HG03378 (cell line): ENCODE measurements around the gene HABP4.

Source experiments
- ATAC-seq: cut with Tn5 transposase; IDR thresholded peaks from one replicate; pipeline ENCODE4 v1.9.1; 2021; ENCODE audit warnings: mild to moderate bottlenecking, moderate library complexity; ENCODE audit not compliant: unreplicated experiment

Gene HABP4

DNA sequence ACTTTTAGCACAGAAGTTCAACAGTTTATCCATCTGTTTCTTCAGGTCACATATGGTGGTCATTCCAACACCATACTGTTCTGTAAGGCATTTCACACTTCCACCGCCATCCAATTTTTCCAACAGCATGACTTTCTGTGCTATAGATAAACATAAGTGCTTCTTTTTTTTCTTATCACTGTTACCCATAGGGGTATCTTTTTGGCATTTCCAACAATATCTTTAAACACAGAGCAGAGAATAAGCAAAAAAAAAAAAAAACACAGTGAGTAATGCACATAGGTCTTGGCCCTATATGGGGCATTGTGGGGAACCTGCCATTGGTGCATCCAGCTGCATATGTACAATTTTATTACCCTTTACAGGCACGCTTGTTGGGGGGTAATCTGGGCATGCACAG is 19.6 kb upstream of the HABP4 start:
- no peak for ATAC-seq

DNA sequence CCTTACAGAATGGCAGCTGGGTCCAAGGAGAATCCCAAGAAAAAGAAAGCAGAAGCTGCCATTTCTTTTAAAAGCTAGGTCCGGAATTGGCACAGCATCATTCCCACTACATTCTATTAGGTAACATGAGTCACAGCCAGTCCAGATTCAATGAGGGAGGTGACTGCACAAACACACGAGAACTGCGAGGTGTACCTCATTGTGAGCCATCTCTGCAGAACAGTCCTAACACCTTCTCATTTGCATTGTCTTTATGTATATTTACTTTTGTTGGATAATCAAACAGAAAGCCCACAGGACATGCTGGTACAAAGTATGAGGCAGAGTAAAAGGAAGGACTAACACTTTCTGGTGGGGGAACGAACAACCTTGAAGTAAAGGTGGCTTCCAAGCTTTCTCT is 14.6 kb upstream of the HABP4 start:
- no peak for ATAC-seq

DNA sequence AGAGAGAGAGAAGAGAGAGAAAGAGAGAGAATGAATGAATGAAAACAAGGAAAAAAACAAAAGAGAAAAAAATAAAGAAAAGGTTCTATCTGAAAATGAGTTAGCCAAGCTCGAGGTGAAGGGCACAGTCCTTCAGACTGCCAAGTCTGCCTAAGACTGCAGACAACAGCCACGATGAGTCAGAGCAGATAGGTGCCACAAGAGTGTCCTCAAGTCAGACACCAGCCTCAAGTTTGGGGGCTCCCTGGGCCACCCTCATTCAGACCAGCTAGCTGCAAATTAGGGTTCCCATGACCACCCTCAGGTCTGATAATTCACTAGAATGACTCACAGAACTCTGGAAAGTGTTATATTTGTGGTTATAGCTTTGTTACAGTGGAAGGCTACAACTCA is 13.9 kb upstream of the HABP4 start:
- no peak for ATAC-seq

DNA sequence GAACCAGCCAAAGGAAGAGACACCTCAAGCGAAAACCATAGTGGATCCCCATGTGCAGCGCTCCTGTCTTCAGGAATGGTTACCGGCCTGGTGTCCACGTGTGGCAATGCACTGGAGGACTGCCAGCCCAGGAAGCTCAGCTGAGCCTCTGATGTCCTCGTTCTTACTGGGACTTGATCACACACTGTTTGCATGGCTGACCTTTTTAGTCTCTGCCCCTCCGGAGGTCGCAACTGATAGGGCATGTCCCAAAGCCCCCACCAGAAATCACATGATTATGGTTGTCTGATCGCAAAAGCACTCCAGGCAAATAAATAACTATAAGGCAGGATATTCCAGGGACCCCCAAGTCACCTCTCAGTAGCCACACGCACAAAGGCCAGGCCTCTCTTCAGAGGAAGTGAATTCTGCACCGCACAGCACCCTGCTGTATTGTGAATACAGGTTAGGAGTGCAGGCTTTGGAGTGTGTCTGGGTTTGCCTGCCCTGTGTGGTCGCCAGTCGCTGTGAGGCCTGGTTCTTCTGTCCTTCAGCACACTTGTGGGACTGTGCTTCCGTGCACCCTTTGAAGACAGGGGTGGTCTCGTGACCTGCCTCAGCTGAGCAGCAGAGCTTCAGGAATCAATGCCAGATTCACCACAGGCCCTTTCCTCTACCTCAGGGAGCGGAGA is 13.4 kb upstream of the HABP4 start:
- no peak for ATAC-seq

DNA sequence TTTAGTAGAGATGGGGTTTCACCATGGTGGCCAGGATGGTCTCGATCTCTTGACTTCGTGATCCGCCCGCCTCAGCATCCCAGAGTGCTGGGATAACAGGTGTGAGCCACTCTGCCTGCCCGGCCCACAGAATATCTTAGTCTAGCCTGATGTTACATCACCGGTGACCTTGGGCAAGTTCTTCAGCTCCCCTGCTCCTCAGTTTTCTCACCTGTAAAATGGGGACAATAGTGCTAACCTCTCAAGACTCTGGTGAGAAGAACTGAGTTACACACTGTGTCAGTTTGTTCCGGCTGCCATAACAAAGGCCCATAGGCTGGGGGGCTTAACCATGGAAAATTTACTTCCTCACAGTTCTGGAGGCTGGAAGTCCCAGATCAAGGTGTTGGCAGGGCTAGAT is 12.5 kb upstream of the HABP4 start:
- no peak for ATAC-seq

DNA sequence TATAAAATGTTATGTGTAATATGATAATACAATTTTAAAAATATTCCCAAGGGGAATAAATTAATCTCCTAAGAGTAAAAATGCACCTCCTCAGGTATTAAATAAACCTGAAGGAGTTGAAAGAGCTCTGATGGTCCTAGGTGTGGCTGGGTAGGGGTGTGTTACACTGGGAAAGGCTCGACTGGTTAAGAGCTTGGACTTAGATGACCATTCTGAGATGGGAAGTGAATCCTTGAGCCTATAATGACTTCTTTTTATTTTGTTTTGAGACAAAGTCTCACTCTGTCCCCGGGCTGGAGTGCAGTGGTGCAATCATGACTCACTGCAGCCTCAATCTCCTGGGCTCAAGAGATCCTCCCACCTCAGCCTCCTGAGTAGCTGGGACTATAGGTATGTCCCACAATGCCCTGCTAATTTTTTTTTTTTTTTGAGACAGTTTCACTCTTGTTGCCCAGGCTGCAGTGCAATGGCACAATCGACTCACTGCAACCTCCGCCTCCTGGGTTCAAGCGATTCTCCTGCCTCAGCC is 9.2 kb upstream of the HABP4 start:
- no peak for ATAC-seq

DNA sequence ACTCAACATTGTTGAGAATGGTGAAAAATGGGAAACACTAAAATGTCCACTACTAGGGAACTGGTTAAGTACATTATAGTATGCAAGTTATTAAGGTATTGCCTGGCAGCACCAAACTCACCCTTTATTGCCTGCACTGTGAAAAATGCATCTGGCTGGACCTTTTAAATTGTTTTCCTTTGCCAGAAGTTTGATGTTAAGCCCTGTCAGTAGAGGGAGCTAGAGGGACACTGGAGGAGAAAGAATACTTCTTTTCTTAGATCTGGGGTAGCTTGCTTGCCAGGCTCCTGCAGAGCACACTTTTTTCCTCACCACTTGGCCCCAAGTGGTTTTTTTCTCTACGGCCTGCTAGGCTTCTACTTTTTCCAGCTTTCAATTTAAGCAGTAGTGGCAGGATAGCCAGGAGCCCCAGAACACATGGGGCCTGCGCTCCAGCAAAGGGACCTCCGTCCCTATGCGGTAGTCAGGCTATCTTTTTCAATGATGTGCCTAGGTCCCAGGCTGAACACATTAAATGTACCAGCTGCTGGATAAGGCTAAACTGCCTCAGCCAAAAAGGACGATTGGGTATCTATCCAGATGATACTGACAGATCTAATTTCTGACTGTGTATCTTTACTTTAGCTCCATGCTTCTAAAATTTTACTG is 8.0 kb upstream of the HABP4 start:
- no peak for ATAC-seq

DNA sequence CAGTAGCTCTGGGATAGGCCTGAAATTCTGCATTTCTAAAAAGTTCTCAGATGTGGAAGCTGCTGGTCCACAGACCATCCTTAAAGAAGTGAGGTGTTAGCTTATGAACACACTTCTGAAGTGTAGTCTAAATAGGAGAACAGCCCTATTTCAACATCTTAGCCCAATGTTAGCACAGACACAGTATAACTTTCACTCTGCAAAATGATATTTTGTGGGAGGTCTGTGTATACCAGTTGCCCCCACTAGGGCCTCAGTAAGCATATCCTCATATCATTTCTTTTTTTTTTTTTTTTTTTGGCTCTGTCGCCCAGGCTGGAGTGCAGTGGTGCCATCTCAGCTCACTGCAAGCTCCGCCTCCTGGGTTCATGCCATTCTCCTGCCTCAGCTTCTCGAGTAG is 7.5 kb upstream of the HABP4 start:
- no peak for ATAC-seq

DNA sequence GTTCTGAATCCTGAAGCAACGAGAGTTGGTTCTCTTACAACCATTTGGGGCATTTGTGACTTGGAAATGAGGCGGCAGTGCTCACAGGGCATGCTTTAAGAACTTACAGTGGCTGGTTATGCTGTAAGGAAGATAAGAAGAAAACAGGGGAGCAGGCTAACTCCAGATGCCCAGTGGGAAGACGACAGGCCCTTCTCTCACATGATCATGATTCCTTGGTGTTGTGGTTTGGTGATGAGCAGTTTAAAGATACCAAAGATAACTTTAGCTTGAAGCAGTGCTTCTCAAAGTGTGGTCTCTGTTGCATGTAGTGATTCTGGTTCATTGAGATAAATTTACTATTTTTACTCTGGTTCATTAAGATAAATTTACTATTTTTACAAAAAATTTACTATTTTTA is 2.6 kb upstream of the HABP4 start:
- ATAC-seq, result no peak

DNA sequence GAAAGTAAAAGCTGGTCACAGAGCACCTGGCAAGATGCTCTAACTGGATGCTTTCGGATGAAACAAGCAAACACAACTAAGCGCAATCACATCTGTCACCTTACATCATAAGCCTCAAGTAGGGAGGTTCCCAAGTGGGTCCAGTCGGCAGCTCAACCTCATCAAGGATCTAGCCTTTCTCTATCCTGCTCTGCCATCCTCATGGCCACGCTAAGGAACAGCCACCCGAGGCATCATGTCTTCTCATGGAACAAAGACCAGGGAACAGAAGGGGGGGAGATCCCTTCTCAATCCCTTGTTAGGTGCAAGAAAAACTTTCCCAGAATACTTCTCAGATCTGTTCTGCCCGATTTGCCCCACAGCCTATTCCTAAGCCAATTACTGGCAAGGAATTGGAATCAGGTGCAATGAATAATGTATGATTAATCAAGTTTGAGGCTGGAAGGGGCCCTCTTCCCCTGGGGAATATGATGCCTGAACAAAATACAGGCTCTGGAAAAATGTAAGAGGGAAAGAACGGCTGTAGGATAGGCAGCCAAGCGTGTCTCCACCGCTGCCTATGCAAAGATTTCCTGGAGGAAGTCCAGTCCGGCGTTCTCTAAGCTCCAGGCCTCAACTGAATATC is 1.3 kb upstream of the HABP4 start:
- no peak for ATAC-seq

DNA sequence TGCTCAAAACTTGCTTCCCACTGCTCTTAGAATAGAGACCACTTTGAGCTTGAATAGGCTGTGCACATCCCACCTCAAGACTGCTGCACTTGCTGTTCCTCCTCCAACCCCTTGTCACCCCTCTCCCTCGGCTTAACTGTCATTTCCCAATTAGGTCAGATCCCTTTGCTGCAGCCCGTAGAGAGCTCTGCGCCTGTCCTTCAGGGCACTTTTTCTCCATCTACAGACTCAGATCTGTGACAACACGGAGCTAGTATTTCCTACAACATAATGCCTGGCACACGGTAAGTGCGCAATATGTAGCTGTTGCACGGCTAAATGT is 485 bp upstream of the HABP4 start:
- ATAC-seq, result peak; percentile 34

DNA sequence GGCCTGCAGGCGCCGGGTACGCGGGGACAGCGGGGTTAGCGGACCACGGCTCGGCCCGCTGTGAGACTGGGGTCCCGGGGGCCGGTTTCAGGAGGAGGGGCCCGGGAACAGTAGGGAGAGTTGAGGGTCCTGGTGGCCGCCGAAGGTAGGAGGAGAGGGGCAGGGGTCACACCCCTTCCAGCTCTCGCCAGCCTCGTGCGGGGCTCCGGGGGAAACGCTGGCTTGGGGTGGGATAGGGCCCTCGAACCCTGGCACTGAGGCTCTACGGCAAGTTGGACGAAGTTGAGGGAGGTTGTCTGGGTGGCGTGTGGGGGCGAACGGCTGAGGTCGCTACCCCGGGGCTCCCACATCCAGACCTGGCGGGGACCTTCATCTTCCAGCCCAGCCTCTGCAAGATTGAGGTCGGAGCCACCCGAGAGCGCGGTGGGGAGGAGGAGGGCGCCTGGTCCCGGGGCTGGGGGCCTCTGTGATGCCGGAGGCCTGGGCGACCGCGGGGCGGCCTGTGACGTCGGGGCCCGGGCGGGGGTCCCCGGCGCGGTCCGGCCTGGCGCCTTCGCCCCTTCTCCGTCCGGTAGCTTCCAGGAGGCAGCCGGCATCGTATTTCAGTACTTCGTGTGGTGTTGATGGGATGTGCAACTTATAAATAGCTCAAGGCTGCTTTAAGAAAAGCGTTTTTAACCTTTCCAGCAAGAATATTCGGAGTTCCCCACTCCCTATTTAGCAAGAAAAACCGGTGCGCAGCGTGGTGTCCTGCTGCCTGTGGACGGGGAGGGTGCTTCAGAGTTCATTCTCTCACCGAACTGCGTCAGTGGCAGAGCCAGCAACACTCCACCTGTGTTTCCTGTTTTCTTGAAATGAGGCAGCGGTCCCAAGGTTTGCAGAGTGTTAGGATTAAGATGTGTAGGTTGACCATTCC is 902 bp downstream of the HABP4 start:
- no peak for ATAC-seq

DNA sequence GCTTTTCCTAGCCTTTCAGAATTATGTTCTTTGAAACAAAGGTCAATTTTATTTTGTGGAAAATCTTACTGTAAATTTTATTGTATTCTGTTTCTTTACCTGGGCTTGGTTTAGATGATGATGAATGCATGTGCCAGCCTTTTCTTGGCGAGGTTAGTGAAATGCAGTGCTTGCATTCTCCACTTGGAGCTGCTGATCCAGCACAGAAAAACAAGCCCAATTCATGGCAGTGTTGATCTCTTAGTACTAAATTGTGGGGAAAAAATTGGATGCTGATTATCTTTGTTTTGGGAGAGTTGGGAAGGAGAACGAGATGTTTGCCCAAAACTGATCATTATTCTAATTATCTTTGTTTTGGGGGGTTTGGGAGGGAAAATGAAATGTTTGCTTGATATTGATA is 3.7 kb downstream of the HABP4 start:
- no peak for ATAC-seq

DNA sequence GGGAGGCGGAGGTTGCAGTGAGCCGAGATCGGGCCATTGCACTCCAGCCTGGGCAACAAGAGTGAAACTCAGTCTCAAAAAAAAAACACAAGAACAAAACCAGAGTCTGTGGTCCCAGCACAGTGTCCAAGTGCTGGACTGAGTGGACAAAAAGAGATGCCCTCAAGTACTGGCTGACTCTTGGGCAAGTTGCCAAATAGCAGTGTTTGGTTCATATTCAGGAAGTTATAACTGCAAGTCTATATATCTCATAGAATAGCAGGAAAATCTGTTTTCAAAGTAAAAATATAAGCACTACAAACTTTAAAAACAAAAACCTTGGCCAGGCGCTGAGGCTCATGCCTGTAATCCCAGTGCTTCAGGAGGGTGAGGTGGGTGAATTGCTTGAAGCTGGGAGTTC is 7.3 kb downstream of the HABP4 start:
- no peak for ATAC-seq

DNA sequence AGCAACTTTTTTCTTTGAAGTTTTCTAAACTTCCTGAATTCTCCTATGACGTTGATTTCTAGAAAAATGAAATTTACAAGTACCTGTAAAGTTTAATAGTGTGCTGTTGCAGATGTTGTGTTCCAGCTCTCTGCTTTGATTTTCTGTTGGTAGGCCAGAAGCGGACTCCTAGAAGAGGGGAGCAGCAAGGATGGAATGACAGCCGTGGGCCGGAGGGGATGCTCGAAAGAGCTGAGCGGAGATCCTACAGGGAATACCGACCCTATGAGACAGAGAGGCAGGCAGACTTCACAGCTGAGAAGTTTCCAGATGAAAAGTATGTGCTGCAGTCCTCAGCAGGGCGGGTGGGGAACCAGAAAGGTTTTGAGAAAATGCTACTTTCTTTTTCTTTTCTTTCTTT is 8.3 kb downstream of the HABP4 start:
- ATAC-seq, result no peak

DNA sequence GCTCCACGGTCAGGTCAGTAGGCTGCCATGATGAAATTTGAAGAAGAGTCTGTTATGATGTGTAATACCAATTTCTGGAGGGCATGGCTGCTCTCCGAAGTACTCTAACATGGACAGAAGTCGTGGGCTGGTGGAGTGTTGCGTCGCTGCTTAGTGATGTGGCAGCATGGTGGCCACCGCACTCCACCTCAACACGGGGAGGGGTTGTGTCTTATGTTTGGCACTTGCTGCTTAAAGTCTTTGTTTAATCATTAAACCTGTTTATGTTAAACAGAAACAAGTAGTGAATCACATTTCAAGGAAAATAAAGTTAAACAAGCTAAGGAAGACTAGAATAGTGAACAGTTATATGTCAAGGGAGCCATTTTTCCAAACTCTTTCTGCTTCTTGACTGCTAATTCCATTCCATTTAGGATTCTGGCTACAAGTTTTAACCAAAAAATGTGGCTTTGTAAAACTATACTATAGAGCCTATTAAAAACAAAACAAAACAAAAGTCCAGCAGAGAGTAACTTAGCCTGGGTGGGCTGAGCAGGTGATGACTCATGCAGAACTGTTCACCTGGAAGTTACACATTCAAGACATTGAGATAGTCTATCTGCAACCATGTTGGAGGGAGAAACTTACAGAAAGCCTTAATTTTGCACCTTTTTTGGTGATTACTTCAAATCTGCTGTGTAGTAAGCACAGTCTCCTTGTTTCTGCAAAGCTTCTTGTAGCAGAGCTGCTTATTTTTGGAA is 9.5 kb downstream of the HABP4 start:
- no peak for ATAC-seq

DNA sequence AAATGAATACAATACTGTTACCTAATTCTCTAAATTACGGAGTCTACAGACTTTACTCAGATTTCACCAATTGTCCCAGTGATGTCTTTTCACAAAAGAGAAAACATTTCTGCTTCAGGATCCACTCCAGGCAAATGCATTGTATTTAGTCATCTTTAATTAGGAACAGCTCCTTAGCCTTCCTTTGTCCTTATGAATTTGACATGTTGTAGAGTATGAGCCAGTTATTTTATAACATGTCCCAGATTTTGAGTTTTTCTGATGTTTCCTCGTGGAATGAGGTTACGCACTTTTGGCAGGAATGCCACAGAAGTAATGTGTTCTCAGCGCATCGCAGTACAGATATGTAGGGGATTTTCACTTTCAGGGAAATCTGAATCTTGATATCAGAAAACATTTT is 10.5 kb downstream of the HABP4 start:
- no peak for ATAC-seq

DNA sequence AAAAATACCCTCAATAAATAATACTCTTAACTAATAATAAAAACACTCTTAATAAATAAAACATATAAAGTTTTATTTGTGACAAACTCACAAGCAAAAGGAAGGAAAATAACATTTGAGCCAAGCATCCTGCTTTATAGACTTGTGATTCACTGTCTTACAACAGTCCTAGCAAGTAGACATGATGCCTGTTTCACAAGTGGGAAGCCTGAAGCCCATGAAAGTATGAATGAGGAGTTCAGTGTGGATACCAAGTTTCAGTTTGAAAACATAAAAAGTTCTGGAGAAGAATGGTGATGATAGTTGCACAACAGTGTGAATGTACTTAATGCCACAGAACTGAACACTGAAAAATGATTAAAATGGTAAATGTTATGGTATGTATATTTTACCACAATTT is 10.9 kb downstream of the HABP4 start:
- ATAC-seq, result no peak

DNA sequence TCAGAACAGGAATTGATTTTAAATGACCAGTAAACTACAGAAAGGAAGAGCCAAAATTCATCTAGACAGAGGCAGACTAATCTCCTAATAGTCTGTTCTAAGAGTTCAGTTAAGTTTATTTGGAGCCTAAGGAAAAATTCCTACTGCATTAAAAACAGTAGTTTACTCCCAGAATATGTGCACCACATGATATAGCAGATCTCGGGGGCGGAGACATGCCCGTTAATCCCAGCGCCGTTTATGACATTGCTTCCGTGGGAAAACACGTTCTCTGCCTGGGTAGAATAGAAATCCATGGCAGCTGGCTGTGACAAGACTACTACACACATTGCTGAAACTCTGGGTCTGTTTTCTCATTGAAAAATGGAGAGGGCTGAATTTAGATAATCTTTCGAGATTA is 11.4 kb downstream of the HABP4 start:
- no peak for ATAC-seq

DNA sequence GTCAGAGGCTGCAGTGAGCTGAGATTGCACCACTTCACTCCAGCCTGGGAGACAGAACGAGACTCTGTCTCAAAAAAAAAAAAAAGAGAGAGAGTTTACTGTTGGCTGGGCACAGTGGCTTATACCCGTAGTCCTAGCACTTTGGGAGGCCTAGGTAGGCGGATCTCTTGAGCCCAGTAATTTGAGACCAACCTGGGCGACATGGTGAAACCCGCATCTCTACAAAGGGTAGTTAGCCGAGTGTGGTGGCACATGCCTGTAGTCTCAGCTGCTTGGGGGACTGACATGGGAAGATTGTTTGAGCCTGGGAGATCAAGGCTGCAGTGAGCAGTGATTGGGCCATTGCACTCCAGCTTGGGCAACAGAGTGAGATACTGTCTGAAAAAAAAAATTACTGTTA is 12.6 kb downstream of the HABP4 start:
- no peak for ATAC-seq

DNA sequence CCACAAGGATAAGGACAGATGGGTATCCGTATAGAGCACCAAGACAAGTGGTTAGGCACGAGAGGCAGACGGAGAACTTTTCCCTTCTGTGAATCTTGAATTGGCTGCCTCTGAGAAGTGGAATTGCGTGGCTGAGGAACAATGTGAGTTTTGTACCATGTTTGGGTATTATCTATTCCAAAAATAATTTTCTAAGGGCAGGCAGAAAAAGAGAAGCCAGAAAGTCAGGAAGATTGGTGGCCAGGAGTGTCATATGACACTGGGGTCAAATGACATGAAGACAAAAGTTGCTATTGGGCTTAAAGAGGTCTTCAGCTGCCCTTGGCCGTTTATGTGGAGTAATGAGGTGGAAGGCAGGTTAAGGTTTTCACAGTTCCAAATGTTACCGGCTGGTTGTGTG is 14.5 kb downstream of the HABP4 start:
- ATAC-seq, result no peak
